GM12892 (cell line): ENCODE results near the gene ALK.

Experiments
- POLR2AphosphoS5 ChIP-seq: IDR thresholded peaks from 2 replicates; pipeline ENCODE4 v1.6.1; 2011; ENCODE audit warnings: low read depth, low read length, control low read depth
- TAF1 ChIP-seq: IDR thresholded peaks from 2 replicates; pipeline ENCODE4 v1.6.1; 2011; ENCODE audit warnings: low read depth, mild to moderate bottlenecking, control low read depth, low read length, borderline replicate concordance

DNA sequence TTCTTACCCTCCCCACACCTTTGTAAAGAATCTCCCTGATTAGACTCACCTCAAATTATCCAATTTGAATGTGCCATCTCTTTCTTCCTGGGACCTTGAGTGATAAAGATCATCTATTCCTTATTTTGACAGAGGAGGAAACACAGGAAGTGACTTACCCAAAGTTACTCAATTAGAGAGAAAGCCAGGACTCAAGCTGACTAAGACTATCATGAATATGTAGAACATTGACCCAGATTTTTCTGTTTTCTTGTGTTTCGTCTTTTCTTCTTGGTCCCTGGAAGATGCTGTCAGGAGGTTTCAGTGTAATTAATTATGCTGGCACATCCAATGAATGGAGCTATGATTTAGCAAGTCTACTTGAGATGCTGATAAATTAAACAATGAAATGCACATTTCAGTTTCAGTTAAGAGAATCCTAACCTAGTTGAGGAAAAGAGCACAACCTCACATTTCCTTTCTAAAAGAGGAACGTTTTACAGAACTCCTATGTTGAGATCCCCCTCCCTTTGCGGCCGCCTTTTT lies 425.8 kb downstream of the ALK start:
- no peak for TF ChIP-seq POLR2AphosphoS5
- TF ChIP-seq TAF1 = no peak
